CD4-positive, CD25-positive, alpha-beta regulatory T cell (primary cell): ENCODE measurements around the gene RPS6KA5. TPM values are rescaled to one million over a fixed set of nuclear protein-coding genes. Genes with fewer than 3 reads are reported as not detected.

ENCODE experiments used
- ATAC-seq, 2 donors: fragments of 150-1000 bp; cut with Tn5 transposase; one replicate each; pipeline ENCODE4 v1.10.0; 2021; ENCODE audit warnings: low read depth in 2 of 2, moderate number of reproducible peaks in 2 of 2, moderate library complexity in 1 of 2
- DNase-seq, 3 donors: peaks; one replicate each; pipeline versions ENCODE4 v3.0.0 to v3.0.0-alpha.2; 2012 to 2022; ENCODE audit warnings: mixed read lengths in 1 of 3
- H3K27ac ChIP-seq: one replicate; pipeline ENCODE4 v1.7.0; 2013; ENCODE audit warnings: mild to moderate bottlenecking, low read length; ENCODE audit not compliant: insufficient read depth, poor library complexity, severe bottlenecking
- H3K27me3 ChIP-seq: one replicate; pipeline ENCODE4 v1.7.0; 2013; ENCODE audit warnings: low read length; ENCODE audit not compliant: control insufficient read depth, insufficient read depth
- H3K36me3 ChIP-seq: one replicate; pipeline ENCODE4 v1.7.0; 2013; ENCODE audit warnings: mild to moderate bottlenecking, low read length, moderate library complexity; ENCODE audit not compliant: control insufficient read depth, insufficient read depth
- H3K4me1 ChIP-seq: 2 replicates; pipeline ENCODE4 v1.7.0; 2013; ENCODE audit warnings: mild to moderate bottlenecking, low read length; ENCODE audit not compliant: insufficient read depth, control insufficient read depth, poor library complexity, severe bottlenecking
- H3K4me3 ChIP-seq: one replicate; pipeline ENCODE4 v1.7.0; 2013; ENCODE audit warnings: low read depth, mild to moderate bottlenecking, low read length, moderate library complexity
- H3K9me3 ChIP-seq, 2 experiments: 1 replicate in 1 of 2; 2 replicates in 1 of 2; pipeline ENCODE4 v1.7.0; 2013; ENCODE audit warnings: low read length in 2 of 2, mild to moderate bottlenecking in 1 of 2, moderate library complexity in 1 of 2; ENCODE audit not compliant: control insufficient read depth in 2 of 2
- H3K27ac Mint-ChIP-seq, 3 donors: one replicate each; pipeline ENCODE4 v1.8.0; 2020 to 2022; ENCODE audit warnings: mild to moderate bottlenecking in 3 of 3, mixed read lengths in 3 of 3, moderate library complexity in 2 of 3
- H3K27me3 Mint-ChIP-seq: one replicate; pipeline ENCODE4 v1.8.0; 2022; ENCODE audit warnings: mild to moderate bottlenecking, mixed read lengths
- H3K36me3 Mint-ChIP-seq: one replicate; pipeline ENCODE4 v1.8.0; 2020; ENCODE audit warnings: mixed read lengths
- H3K4me1 Mint-ChIP-seq, 4 donors: one replicate each; pipeline ENCODE4 v1.8.0; 2020 to 2022; ENCODE audit warnings: mixed read lengths in 4 of 4, mild to moderate bottlenecking in 1 of 4
- H3K4me3 Mint-ChIP-seq, 4 donors: one replicate each; pipeline ENCODE4 v1.8.0; 2020 to 2022; ENCODE audit warnings: mild to moderate bottlenecking in 4 of 4, mixed read lengths in 4 of 4, moderate library complexity in 3 of 4
- H3K9me3 Mint-ChIP-seq, 7 donors: one replicate each; pipeline ENCODE4 v1.8.0; 2020 to 2022; ENCODE audit warnings: mixed read lengths in 7 of 7, mild to moderate bottlenecking in 3 of 7, moderate library complexity in 2 of 7
- polyA plus RNA-seq, 4 donors: library from polyadenylated mRNA; unstranded; fragments of 300-500 nt; fragmentation: Illumina TruSeq; gene quantifications; one replicate each; pipeline ENCODE4 v1.2.3, GENCODE V29; 2021
- total RNA-seq: library from RNA; stranded (reverse); gene quantifications from one replicate; pipeline ENCODE4 v1.2.3, GENCODE V29; 2022

RPS6KA5 gene
- total and polyA plus RNA-seq, 5 donors from 2014 or later, result 20.9 to 38.2 (median 25.7) TPM

GRCh38 chr14:91016800-91017410 lies 43.5 kb downstream of the RPS6KA5 start:
- peaks cover 24 to 53% (median 38%) of the 10 kb centered on the region in 4 donors for H3K4me1 Mint-ChIP-seq
- H3K27ac Mint-ChIP-seq, result peak overlapping the region in 1 of 3 donors; percentile 18
- H3K9me3 Mint-ChIP-seq, result peaks cover 0 to 1% (median 0%) of the 10 kb centered on the region in 7 donors
- H3K36me3 Mint-ChIP-seq, result peaks cover 5% of the 10 kb centered on the region
- DNase-seq (no peak), ATAC-seq (no peak)
- Histone ChIP-seq H3K9me3 (no peaks in the 10 kb centered on the region), H3K36me3 (peaks cover 4% of the 10 kb centered on the region), H3K4me1 (peaks cover 15% of the 10 kb centered on the region), H3K27me3 (no peaks in the 10 kb centered on the region), H3K27ac (no peak overlapping the region), H3K4me3 (no peak overlapping the region)
- no peaks in the 10 kb centered on the region for H3K27me3 Mint-ChIP-seq
- H3K4me3 Mint-ChIP-seq, result no peak overlapping the region

GRCh38 chr14:91015435-91015834 lies 45.0 kb downstream of the RPS6KA5 start:
- H3K36me3 Mint-ChIP-seq, result peaks cover 5% of the 10 kb centered on the region
- no peaks in the 10 kb centered on the region for H3K27me3 ChIP-seq
- DNase-seq, result no peak
- H3K4me3 ChIP-seq, result no peak overlapping the region
- H3K4me1 ChIP-seq, result peaks cover 11% of the 10 kb centered on the region
- H3K9me3 Mint-ChIP-seq, result peaks cover 0 to 1% (median 0%) of the 10 kb centered on the region in 7 donors
- peaks cover 4% of the 10 kb centered on the region for H3K36me3 ChIP-seq
- no peak overlapping the region for H3K4me3 Mint-ChIP-seq
- peaks cover 20 to 52% (median 38%) of the 10 kb centered on the region in 4 donors for H3K4me1 Mint-ChIP-seq
- H3K9me3 ChIP-seq, result no peaks in the 10 kb centered on the region
- H3K27ac ChIP-seq, result no peak overlapping the region
- H3K27me3 Mint-ChIP-seq, result no peaks in the 10 kb centered on the region
- H3K27ac Mint-ChIP-seq, result no peak overlapping the region
- ATAC-seq, result no peak

GRCh38 chr14:91012045-91012444 lies 48.4 kb downstream of the RPS6KA5 start:
- Histone ChIP-seq H3K27me3 (no peaks in the 10 kb centered on the region), H3K36me3 (no peaks in the 10 kb centered on the region), H3K4me3 (no peak overlapping the region), H3K9me3 (no peaks in the 10 kb centered on the region), H3K4me1 (peaks cover 34% of the 10 kb centered on the region), H3K27ac (no peak overlapping the region)
- no peak for DNase-seq
- no peak for ATAC-seq
- H3K9me3 Mint-ChIP-seq, result no peaks in the 10 kb centered on the region
- H3K27me3 Mint-ChIP-seq, result no peaks in the 10 kb centered on the region
- H3K4me3 Mint-ChIP-seq, result no peak overlapping the region
- H3K36me3 Mint-ChIP-seq, result no peaks in the 10 kb centered on the region
- H3K4me1 Mint-ChIP-seq, result peaks cover 18 to 52% (median 37%) of the 10 kb centered on the region in 4 donors
- H3K27ac Mint-ChIP-seq, result no peak overlapping the region

GRCh38 chr14:91010153-91010533 lies 50.3 kb downstream of the RPS6KA5 start:
- DNase-seq (no peak), ATAC-seq (no peak)
- Mint-ChIP-seq H3K4me3 (no peak overlapping the region), H3K9me3 (no peaks in the 10 kb centered on the region), H3K4me1 (peaks cover 23 to 53% (median 44%) of the 10 kb centered on the region in 4 donors), H3K27ac (peak overlapping the region in 1 of 3 donors; percentile 69), H3K36me3 (peaks cover 2% of the 10 kb centered on the region), H3K27me3 (no peaks in the 10 kb centered on the region)
- Histone ChIP-seq H3K36me3 (no peaks in the 10 kb centered on the region), H3K27me3 (no peaks in the 10 kb centered on the region), H3K9me3 (no peaks in the 10 kb centered on the region), H3K4me1 (peaks cover 37% of the 10 kb centered on the region), H3K27ac (no peak overlapping the region), H3K4me3 (no peak overlapping the region)

- H3K27ac ChIP-seq, result peak overlapping the region; percentile 16
- peak overlapping the region in 2 of 4 donors; percentile 35 to 39 for H3K4me3 Mint-ChIP-seq
- no peaks in the 10 kb centered on the region for H3K9me3 Mint-ChIP-seq
- peak overlapping the region; percentile 62 for H3K4me3 ChIP-seq
- peak overlapping the region in 2 of 3 donors; percentile 16 to 69 for H3K27ac Mint-ChIP-seq
- H3K36me3 Mint-ChIP-seq, result peaks cover 5% of the 10 kb centered on the region
- no peaks in the 10 kb centered on the region for H3K9me3 ChIP-seq
- H3K4me1 ChIP-seq, result peaks cover 34% of the 10 kb centered on the region
- no peaks in the 10 kb centered on the region for H3K27me3 Mint-ChIP-seq
- H3K36me3 ChIP-seq, result no peaks in the 10 kb centered on the region
- ATAC-seq (peak; percentile 59 to 62), DNase-seq (peak in 2 of 3 donors; percentile 9 to 54)
- H3K4me1 Mint-ChIP-seq, result peaks cover 25 to 51% (median 45%) of the 10 kb centered on the region in 4 donors
- no peaks in the 10 kb centered on the region for H3K27me3 ChIP-seq
These were observed 50.8 kb downstream of the RPS6KA5 start for GRCh38 chr14:91009501-91010152.

- H3K27ac ChIP-seq, result no peak overlapping the region
- H3K4me1 Mint-ChIP-seq, result peaks cover 25 to 54% (median 46%) of the 10 kb centered on the region in 4 donors
- DNase-seq, result no peak
These were observed 51.6 kb downstream of the RPS6KA5 start for GRCh38 chr14:91008759-91009409.

GRCh38 chr14:91005716-91006115 lies 54.7 kb downstream of the RPS6KA5 start:
- Mint-ChIP-seq H3K9me3 (no peaks in the 10 kb centered on the region), H3K27me3 (no peaks in the 10 kb centered on the region), H3K27ac (peak overlapping the region in 1 of 3 donors; percentile 65), H3K4me3 (no peak overlapping the region), H3K4me1 (peaks cover 35 to 60% (median 48%) of the 10 kb centered on the region in 4 donors), H3K36me3 (peaks cover 5% of the 10 kb centered on the region)
- Histone ChIP-seq H3K4me1 (peaks cover 39% of the 10 kb centered on the region), H3K4me3 (no peak overlapping the region), H3K36me3 (no peaks in the 10 kb centered on the region), H3K9me3 (no peaks in the 10 kb centered on the region), H3K27ac (no peak overlapping the region), H3K27me3 (no peaks in the 10 kb centered on the region)
- DNase-seq, result no peak
- no peak for ATAC-seq

More at GRCh38 chr14:91008759-91009409, 51.6 kb downstream of the RPS6KA5 start:
- no peaks in the 10 kb centered on the region for H3K9me3 ChIP-seq
- H3K4me3 ChIP-seq, result no peak overlapping the region
- Mint-ChIP-seq H3K27ac (peak overlapping the region in 2 of 3 donors; percentile 3 to 69), H3K4me3 (no peak overlapping the region), H3K9me3 (no peaks in the 10 kb centered on the region), H3K27me3 (no peaks in the 10 kb centered on the region), H3K36me3 (peaks cover 5% of the 10 kb centered on the region)
- no peaks in the 10 kb centered on the region for H3K27me3 ChIP-seq
- peaks cover 34% of the 10 kb centered on the region for H3K4me1 ChIP-seq
- peak in 1 of 2 donors; percentile 24 for ATAC-seq
- H3K36me3 ChIP-seq, result no peaks in the 10 kb centered on the region
